Neural cell (in vitro differentiated cells): ENCODE data around the gene AMOTL2. TPM values are rescaled to one million over a fixed set of nuclear protein-coding genes. Genes with fewer than 3 reads are reported as not detected.

ENCODE experiments used
- H2AFZ ChIP-seq: fragments of 200-600, 300-800 bp; sonication (generic), shearing (Covaris generic); 2 replicates; pipeline ENCODE4 v1.6.0; 2014; ENCODE audit warnings: low read depth, mild to moderate bottlenecking, antibody characterized with exemption, low read length, moderate library complexity
- H3F3A ChIP-seq: fragments of 200-600 bp; shearing (Covaris generic); 2 replicates; pipeline ENCODE4 v1.6.1; 2016; ENCODE audit warnings: mild to moderate bottlenecking, moderate library complexity, mixed read lengths, antibody characterized with exemption, low read length; ENCODE audit not compliant: insufficient read depth, poor library complexity, severe bottlenecking
- H3K27ac ChIP-seq: fragments of 200-600, 300-800 bp; sonication (generic), shearing (Covaris generic); 2 replicates; pipeline ENCODE4 v1.5.1; 2014; ENCODE audit warnings: mild to moderate bottlenecking, low read length, moderate library complexity
- H3K27me3 ChIP-seq: fragments of 300-800, 200-600 bp; sonication (generic), shearing (Covaris generic); 2 replicates; pipeline ENCODE4 v1.6.0; 2014; ENCODE audit warnings: mild to moderate bottlenecking, low read depth, low read length, moderate library complexity; ENCODE audit not compliant: insufficient read depth
- H3K36me3 ChIP-seq: fragments of 300-800, 200-600 bp; sonication (generic), shearing (Covaris generic); 2 replicates; pipeline ENCODE4 v1.5.1; 2014; ENCODE audit warnings: mild to moderate bottlenecking, antibody characterized with exemption, low read length, moderate library complexity; ENCODE audit not compliant: insufficient read depth
- H3K4me2 ChIP-seq: fragments of 300-800, 200-600 bp; sonication (generic), shearing (Covaris generic); 2 replicates; pipeline ENCODE4 v1.6.0; 2014; ENCODE audit warnings: mild to moderate bottlenecking, low read length
- H3K4me3 ChIP-seq: fragments of 300-800, 200-600 bp; sonication (generic), shearing (Covaris generic); 2 replicates; pipeline ENCODE4 v1.5.1; 2014; ENCODE audit warnings: mild to moderate bottlenecking, low read length, moderate library complexity
- H3K79me2 ChIP-seq: fragments of 200-600 bp; shearing (Covaris generic); replicated peaks from 2 replicates; pipeline ENCODE4 v1.6.0; 2014; ENCODE audit warnings: mild to moderate bottlenecking, low read length, moderate library complexity; ENCODE audit not compliant: insufficient read depth
- H3K9ac ChIP-seq: fragments of 300-800, 200-600 bp; sonication (generic), shearing (Covaris generic); 2 replicates; pipeline ENCODE4 v1.6.1; 2016; ENCODE audit warnings: mild to moderate bottlenecking, low read length, mixed read lengths
- H3K9me2 ChIP-seq: fragments of 200-600 bp; shearing (Covaris generic); 2 replicates; pipeline ENCODE4 v1.6.1; 2016; ENCODE audit warnings: mild to moderate bottlenecking, low read length, mixed read lengths; ENCODE audit not compliant: insufficient read depth
- H3K9me3 ChIP-seq: fragments of 200-600, 300-800 bp; sonication (generic), shearing (Covaris generic); 2 replicates; pipeline ENCODE4 v1.6.1; 2016; ENCODE audit warnings: mild to moderate bottlenecking, mixed run types, low read length, moderate library complexity, mixed read lengths
- H4K20me1 ChIP-seq: fragments of 200-600 bp; shearing (Covaris generic); 2 replicates; pipeline ENCODE4 v1.6.1; 2016; ENCODE audit warnings: mild to moderate bottlenecking, mixed run types; ENCODE audit not compliant: insufficient read depth
- CTCF ChIP-seq: fragments of 450-650 bp; IDR thresholded peaks from 2 replicates; pipeline ENCODE4 v1.5.1; 2014; ENCODE audit warnings: antibody characterized with exemption, mild to moderate bottlenecking, moderate library complexity; ENCODE audit not compliant: poor library complexity, severe bottlenecking
- EP300 ChIP-seq: fragments of 450-650 bp; conservative IDR thresholded peaks from 2 replicates; pipeline ENCODE4 v1.6.1; 2014; ENCODE audit warnings: antibody characterized with exemption, mild to moderate bottlenecking, moderate library complexity; ENCODE audit not compliant: poor library complexity, severe bottlenecking
- EZH2 ChIP-seq: fragments of 200-600, 300-800 bp; shearing (Covaris generic), sonication (generic); IDR thresholded peaks from 2 replicates; pipeline ENCODE4 v1.6.1; 2014; ENCODE audit warnings: antibody characterized with exemption, low read length, borderline replicate concordance, mild to moderate bottlenecking; ENCODE audit not compliant: insufficient read depth, poor library complexity, severe bottlenecking
- MXI1 ChIP-seq: fragments of 450-650 bp; conservative IDR thresholded peaks from 2 replicates; pipeline ENCODE4 v1.6.1; 2014; ENCODE audit warnings: antibody characterized with exemption, mild to moderate bottlenecking; ENCODE audit not compliant: poor library complexity, severe bottlenecking
- POLR2AphosphoS5 ChIP-seq: IDR thresholded peaks from 2 replicates; pipeline ENCODE4 v1.6.1; 2012
- RAD21 ChIP-seq: fragments of 450-650 bp; conservative IDR thresholded peaks from 2 replicates; pipeline ENCODE4 v1.6.1; 2014; ENCODE audit warnings: antibody characterized with exemption, mild to moderate bottlenecking, moderate library complexity
- REST ChIP-seq: IDR thresholded peaks from 2 replicates; pipeline ENCODE4 v1.6.1; 2012; ENCODE audit warnings: borderline replicate concordance
- SMC3 ChIP-seq: fragments of 450-650 bp; conservative IDR thresholded peaks from 2 replicates; pipeline ENCODE4 v1.6.1; 2014; ENCODE audit warnings: antibody characterized with exemption, mild to moderate bottlenecking, moderate library complexity; ENCODE audit not compliant: poor library complexity
- TAF1 ChIP-seq: IDR thresholded peaks from 2 replicates; pipeline ENCODE4 v1.6.1; 2012; ENCODE audit warnings: low read depth
- polyA plus RNA-seq: library from polyadenylated mRNA; depleted of rRNA; stranded (reverse); fragments of >200 nt; gene quantifications from 2 replicates; pipeline ENCODE4 v1.2.3, GENCODE V29; 2014

AMOTL2 gene
- polyA plus RNA-seq, 1 donor from 2014 or later, result 30.1 TPM

GRCh38 chr3:134338201-134338512, 36.1 kb downstream of the AMOTL2 start:
- Histone ChIP-seq H3K4me2 (no peak overlapping the region), H3K9ac (no peak overlapping the region), H4K20me1 (no peaks in the 10 kb centered on the region), H3K9me2 (no peaks in the 10 kb centered on the region), H2AFZ (no peak overlapping the region), H3K9me3 (no peaks in the 10 kb centered on the region), H3F3A (no peaks in the 10 kb centered on the region), H3K36me3 (no peaks in the 10 kb centered on the region), H3K27ac (no peak overlapping the region), H3K4me3 (no peak overlapping the region), H3K79me2 (no peaks in the 10 kb centered on the region), H3K27me3 (no peaks in the 10 kb centered on the region)
- no peak for TF ChIP-seq TAF1
- no peak for TF ChIP-seq EZH2
- no peak for TF ChIP-seq POLR2AphosphoS5
- TF ChIP-seq EP300, result no peak
- no peak for TF ChIP-seq RAD21
- no peak for TF ChIP-seq SMC3
- no peak for TF ChIP-seq MXI1
- TF ChIP-seq CTCF, result no peak
- TF ChIP-seq REST, result no peak

- no peak for TF ChIP-seq EZH2
- no peak for TF ChIP-seq SMC3
- TF ChIP-seq EP300, result no peak
- no peak for TF ChIP-seq CTCF
- TF ChIP-seq MXI1, result no peak
- TF ChIP-seq TAF1, result no peak
- no peak for TF ChIP-seq RAD21
- no peak for TF ChIP-seq REST
- TF ChIP-seq POLR2AphosphoS5, result no peak
Measured at GRCh38 chr3:134337511-134338200, 36.6 kb downstream of the AMOTL2 start.

More at GRCh38 chr3:134337511-134338200, 36.6 kb downstream of the AMOTL2 start:
- Histone ChIP-seq H3K27ac (no peak overlapping the region), H3K27me3 (no peaks in the 10 kb centered on the region), H4K20me1 (no peaks in the 10 kb centered on the region), H3K9me3 (no peaks in the 10 kb centered on the region), H3K4me2 (no peak overlapping the region), H3K79me2 (no peaks in the 10 kb centered on the region), H3K9me2 (no peaks in the 10 kb centered on the region), H3F3A (no peaks in the 10 kb centered on the region), H3K36me3 (no peaks in the 10 kb centered on the region), H2AFZ (no peak overlapping the region), H3K4me3 (no peak overlapping the region), H3K9ac (no peak overlapping the region)
